ENCODE data around the gene SYTL3. TPM values are rescaled to one million over a fixed set of nuclear protein-coding genes. Genes with fewer than 3 reads are reported as not detected.

SYTL3 gene
- total and polyA plus RNA-seq, 9 of the 15 experiments (the other 6 are each of a cell fraction or from before 2014, with no cell fraction given): 0.04 to 0.46 (median 0.17) TPM; not detected in 1

DNA sequence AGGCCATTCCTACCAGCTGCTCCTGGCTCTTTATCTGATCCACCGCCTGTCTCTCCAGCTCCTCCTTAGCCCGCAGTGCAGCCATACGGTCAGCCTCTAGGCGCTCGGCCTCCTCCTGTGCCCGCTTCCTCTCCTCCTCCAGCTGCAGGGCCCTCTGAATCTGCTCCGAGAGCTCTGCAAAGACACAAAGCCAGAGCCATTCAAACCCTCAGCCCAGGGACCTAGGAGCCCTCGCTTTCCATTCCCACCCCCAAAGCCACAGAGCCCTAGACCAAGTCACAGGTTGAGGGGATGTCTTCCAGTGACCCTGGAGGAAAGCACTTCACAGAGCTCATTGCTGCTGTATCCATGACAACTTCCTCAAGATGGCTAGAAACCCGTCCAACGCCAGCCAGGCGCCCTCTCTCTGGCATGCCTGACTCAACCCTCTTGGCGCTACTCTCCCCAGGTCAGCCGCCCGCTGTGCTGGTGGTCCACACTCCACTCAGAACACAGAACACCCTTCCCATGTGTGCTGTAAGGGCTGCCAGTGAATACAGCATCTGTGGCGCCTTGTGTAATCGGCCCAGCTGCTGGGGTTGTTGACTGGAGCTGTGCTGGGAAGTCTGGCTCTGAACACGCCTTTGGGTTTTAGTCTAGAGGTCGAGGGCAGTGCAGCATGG is 120.0 kb downstream of the SYTL3 start:
- FAIRE-seq (no peak), ATAC-seq (no peak), DNase-seq (ENCODE audit: extremely low read depth in 1 of 4, low spot score in 3 of 4) (no peak)
- intact Hi-C loops (cut with micrococcal nuclease) (no loop called here), in situ Hi-C loops (cut with MboI) (no loop called here)
- TF ChIP-seq ELF4 (CRISPR knock-in tag; IDR thresholded peaks at IDR 0.05) (no peak), POLR2G (IDR thresholded peaks at IDR 0.05; ENCODE audit: low read depth, low read length) (peak; percentile 51), MYBL2 (IDR thresholded peaks at IDR 0.05; ENCODE audit: low read depth) (no peak), MYBL2 (CRISPR knock-in tag; IDR thresholded peaks at IDR 0.05; ENCODE audit: borderline replicate concordance) (no peak)
- TF ChIP-seq, protein P1, sequence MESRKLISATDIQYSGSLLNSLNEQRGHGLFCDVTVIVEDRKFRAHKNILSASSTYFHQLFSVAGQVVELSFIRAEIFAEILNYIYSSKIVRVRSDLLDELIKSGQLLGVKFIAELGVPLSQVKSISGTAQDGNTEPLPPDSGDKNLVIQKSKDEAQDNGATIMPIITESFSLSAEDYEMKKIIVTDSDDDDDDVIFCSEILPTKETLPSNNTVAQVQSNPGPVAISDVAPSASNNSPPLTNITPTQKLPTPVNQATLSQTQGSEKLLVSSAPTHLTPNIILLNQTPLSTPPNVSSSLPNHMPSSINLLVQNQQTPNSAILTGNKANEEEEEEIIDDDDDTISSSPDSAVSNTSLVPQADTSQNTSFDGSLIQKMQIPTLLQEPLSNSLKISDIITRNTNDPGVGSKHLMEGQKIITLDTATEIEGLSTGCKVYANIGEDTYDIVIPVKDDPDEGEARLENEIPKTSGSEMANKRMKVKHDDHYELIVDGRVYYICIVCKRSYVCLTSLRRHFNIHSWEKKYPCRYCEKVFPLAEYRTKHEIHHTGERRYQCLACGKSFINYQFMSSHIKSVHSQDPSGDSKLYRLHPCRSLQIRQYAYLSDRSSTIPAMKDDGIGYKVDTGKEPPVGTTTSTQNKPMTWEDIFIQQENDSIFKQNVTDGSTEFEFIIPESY (CRISPR knock-in tag; IDR thresholded peaks at IDR 0.05): 0 out of 2 replicates have a peak, but pooled peaks have one; percentile 37
- Histone ChIP-seq H3K79me2 (ENCODE audit: control insufficient read depth, insufficient read depth, low read length) (no peaks in the 10 kb centered on the region), H2AFZ (ENCODE audit: low read depth, low read length) (no peak overlapping the region), H3K27me3 (ENCODE audit: control insufficient read depth in 2 of 2, insufficient read depth in 2 of 2, low read length in 2 of 2) (no peaks in the 10 kb centered on the region), H3K4me3 (no peak overlapping the region), H3K27ac (ENCODE audit: extremely low read depth, low read depth, low read length) (no peak overlapping the region), H3K36me3 (ENCODE audit: control insufficient read depth, insufficient read depth, low read length) (peaks cover 100% of the 10 kb centered on the region), H3K4me1 (replicated peaks in 1 of 2; ENCODE audit: control insufficient read depth in 2 of 2, insufficient read depth in 2 of 2, low read length in 2 of 2) (peaks cover 0 to 4% of the 10 kb centered on the region in 2 experiments; a peak in 1 of 5 replicates), H3K9me1 (ENCODE audit: control insufficient read depth, insufficient read depth, low read length) (no peaks in the 10 kb centered on the region), H3K9ac (ENCODE audit: insufficient read depth in 1 of 2, low read depth in 2 of 2, low read length in 2 of 2) (no peak overlapping the region), H3K4me2 (ENCODE audit: insufficient read depth, low read length) (no peak overlapping the region), H3K9me3 (replicated peaks; ENCODE audit: control insufficient read depth, insufficient read depth, low read depth, low read length) (no peaks in the 10 kb centered on the region), H4K20me1 (replicated peaks; ENCODE audit: control insufficient read depth, insufficient read depth, low read length) (no peaks in the 10 kb centered on the region)
- POLR2A ChIA-PET: interaction anchor here (0.6 to 1.5 kb wide), 4 partner anchors 10 to 230 kb away, joined by 3 to 6 read pairs (median 4); partner anchors contain the start of gene RSPH3
- no TSS peak for BruUV-seq (replicated peaks)
- 96% methylated on average over 18 of the region's 18 CpGs for WGBS (ENCODE audit: insufficient coverage, low coverage, missing lambda C conversion rate)
- CTCF ChIA-PET (ENCODE audit: low intra/inter-chr PET ratio): no interaction called here

All from K562 (cell line).